Right lobe of liver (tissue), 4 donors: Measurements from ENCODE around the gene PFAS.

ENCODE experiments used
- CTCF ChIP-seq, 4 donors: fragments of 200-600 bp in 3 of 4; fragments of 450-650 bp in 1 of 4; IDR thresholded peaks; one replicate each; pipeline versions ENCODE4 v1.5.1 to v1.8.0; 2016 to 2022; ENCODE audit warnings: antibody characterized with exemption in 4 of 4, mild to moderate bottlenecking in 2 of 4
- POLR2A ChIP-seq: fragments of 450-650 bp; IDR thresholded peaks from one replicate; pipeline ENCODE4 v1.6.1; 2017; ENCODE audit warnings: antibody characterized with exemption, mild to moderate bottlenecking
- donor health status: DM: no; HTN: no; CAD: no.
- donor health status: DM: no; HTN: no; CAD: no.
- donor health status: DM: no; HTN: yes; CAD: no.

- TF ChIP-seq CTCF (IDR thresholded peaks at IDR 0.05), result no peak
- TF ChIP-seq POLR2A, result no peak
Measured at GRCh38 chr17:8256691-8257090, 7.6 kb downstream of the PFAS start.
